ENCODE measurements around the gene PTGDS. TPM values are rescaled to one million over a fixed set of nuclear protein-coding genes. Genes with fewer than 3 reads are reported as not detected.

Gene PTGDS
- total RNA-seq, 1 donor from 2014 or later: 3.8 TPM

DNA sequence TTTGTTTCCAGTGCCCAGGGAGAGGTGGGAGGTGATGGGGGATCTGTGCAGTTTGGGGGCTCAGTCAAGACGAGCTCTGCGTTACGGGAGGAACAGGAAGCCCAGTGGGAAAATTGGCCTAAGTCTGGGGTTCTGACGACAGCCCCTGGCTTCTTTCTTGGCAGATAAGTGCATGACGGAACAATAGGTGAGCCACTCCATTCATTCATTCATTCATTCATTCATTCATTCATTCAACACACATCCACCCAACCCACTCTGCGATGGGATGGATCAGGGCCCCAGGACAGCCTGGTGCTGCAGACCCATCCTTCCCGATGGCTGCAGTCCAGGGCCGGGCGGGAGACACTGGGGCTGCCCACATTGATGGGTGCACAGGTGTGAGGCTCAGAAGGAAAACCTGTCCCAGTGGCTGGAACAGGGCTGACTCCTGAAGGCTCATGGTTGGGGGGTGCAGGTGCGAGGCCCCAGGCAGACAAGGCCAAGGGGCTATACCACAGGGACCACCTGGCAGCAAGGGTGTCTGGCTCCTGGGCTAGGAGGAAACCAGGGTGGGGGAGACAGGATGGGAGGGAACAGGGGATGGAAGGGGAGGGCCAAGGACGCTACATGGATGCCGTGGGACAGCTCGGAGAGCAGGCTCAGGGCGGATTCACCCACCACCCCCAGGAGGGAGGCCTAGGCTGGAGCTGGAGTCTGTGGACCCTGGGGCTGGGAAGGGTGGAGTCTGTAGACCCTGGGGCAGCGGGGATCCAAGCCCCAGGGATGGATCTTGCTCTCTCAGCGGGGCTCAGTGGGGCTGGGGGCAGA is 3.6 kb downstream of the PTGDS start:
- DNase-seq (ENCODE audit: low read depth): no peak
- H3K36me3 ChIP-seq (ENCODE audit: control insufficient read depth, insufficient read depth, low read length): no peaks in the 10 kb centered on the region

DNA sequence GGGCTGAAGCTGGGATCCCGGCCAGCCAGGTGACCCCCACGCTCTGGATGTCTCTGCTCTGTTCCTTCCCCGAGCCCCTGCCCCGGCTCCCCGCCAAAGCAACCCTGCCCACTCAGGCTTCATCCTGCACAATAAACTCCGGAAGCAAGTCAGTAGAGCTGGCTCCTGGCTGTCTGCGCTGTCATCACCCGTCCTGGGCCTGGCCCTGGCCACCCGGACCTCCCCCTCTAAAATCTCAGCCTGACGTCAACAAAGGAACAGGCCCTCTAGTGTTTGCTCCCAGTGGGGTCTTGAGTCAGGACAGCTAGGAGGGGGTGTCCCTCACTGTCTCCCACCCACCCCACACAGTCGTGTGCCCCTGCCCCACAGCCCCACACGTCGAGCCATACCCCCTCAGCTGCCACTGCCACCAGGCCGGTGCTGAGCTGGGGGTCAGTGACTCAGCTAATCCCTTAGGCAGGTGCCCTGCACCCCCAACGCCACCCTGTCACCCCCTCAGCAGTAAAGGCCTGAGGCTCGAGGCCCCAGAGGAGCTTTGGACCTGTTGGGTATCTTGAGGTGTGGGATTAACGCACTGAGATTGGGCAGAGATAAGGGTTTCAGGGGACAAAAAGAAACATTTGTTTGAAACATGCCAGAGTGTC is 4.4 kb downstream of the PTGDS start:
- no peak for DNase-seq (ENCODE audit: low read depth)
- no peak overlapping the region for H3K4me3 ChIP-seq (ENCODE audit: low read depth, low read length)
- H3K36me3 ChIP-seq (ENCODE audit: control insufficient read depth, insufficient read depth, low read length): no peaks in the 10 kb centered on the region
- H3K27me3 ChIP-seq (ENCODE audit: control insufficient read depth, insufficient read depth, low read length): peaks cover 30% of the 10 kb centered on the region
- TF ChIP-seq, protein P1, sequence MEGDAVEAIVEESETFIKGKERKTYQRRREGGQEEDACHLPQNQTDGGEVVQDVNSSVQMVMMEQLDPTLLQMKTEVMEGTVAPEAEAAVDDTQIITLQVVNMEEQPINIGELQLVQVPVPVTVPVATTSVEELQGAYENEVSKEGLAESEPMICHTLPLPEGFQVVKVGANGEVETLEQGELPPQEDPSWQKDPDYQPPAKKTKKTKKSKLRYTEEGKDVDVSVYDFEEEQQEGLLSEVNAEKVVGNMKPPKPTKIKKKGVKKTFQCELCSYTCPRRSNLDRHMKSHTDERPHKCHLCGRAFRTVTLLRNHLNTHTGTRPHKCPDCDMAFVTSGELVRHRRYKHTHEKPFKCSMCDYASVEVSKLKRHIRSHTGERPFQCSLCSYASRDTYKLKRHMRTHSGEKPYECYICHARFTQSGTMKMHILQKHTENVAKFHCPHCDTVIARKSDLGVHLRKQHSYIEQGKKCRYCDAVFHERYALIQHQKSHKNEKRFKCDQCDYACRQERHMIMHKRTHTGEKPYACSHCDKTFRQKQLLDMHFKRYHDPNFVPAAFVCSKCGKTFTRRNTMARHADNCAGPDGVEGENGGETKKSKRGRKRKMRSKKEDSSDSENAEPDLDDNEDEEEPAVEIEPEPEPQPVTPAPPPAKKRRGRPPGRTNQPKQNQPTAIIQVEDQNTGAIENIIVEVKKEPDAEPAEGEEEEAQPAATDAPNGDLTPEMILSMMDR (IDR thresholded peaks at IDR 0.05; ENCODE audit: insufficient read depth, low read length, poor library complexity, severe bottlenecking): no peak

More for the DNA sequence above, 3.6 kb downstream of the PTGDS start:
- Histone ChIP-seq H3K27me3 (ENCODE audit: control insufficient read depth, insufficient read depth, low read length) (peaks cover 27% of the 10 kb centered on the region), H3K4me3 (ENCODE audit: low read depth, low read length) (no peak overlapping the region)
- TF ChIP-seq, protein P1 (IDR thresholded peaks at IDR 0.05; ENCODE audit: insufficient read depth, low read length, poor library complexity, severe bottlenecking): no peak

DNA sequence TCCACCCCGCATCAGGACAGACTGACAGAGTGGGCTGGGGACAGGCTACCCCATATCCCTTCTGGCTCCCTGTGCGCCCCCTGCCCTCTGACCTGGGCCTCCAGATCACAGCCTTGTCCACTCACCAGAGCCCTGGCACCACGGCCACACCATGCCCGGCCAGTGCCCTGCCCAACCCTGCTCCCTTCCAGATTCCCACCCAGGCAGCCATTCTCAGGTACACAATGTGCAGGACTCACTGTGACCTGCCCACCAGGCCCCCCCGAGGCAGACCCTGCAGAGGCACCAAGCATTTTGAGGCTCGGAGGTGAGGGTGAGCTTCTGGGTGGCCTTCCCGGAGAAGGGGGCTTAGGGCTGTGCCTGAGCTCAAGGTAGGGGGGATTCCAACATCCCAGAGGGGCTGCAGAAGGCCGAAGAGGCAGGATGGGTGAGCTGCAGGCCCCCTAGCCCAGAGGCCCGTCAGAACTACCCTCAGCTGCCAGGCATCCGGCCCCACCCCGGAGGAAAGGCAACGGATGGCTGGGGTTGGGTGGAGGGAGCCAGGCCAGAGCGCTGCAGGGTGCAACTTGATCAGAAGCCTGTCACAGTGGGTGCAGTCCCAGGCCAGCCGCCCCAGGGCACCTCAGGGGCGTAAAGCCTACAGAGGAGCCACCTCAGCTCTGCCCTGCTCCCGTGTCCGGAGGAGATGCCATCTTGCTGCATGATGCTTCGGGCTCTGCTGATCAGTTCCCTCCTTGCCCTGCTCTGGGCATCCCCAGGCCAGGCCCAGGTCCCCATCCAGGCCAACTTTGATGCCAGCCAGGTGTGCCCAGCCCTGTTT is 5.1 kb downstream of the PTGDS start, which contains the start of gene LCNL1:
Gene LCNL1, plus strand, starts transcription at position 762 of the 820 bp plus-strand sequence. CDS start 594 bp downstream, outside the sequence.
- Histone ChIP-seq H3K27me3 (ENCODE audit: control insufficient read depth, insufficient read depth, low read length) (peaks cover 31% of the 10 kb centered on the region), H3K36me3 (ENCODE audit: control insufficient read depth, insufficient read depth, low read length) (no peaks in the 10 kb centered on the region), H3K4me3 (ENCODE audit: low read depth, low read length) (no peak within 1 kb of the TSS)
- DNase-seq (ENCODE audit: low read depth): no peak
- TF ChIP-seq, protein P1 (IDR thresholded peaks at IDR 0.05; ENCODE audit: insufficient read depth, low read length, poor library complexity, severe bottlenecking): no peak

DNA sequence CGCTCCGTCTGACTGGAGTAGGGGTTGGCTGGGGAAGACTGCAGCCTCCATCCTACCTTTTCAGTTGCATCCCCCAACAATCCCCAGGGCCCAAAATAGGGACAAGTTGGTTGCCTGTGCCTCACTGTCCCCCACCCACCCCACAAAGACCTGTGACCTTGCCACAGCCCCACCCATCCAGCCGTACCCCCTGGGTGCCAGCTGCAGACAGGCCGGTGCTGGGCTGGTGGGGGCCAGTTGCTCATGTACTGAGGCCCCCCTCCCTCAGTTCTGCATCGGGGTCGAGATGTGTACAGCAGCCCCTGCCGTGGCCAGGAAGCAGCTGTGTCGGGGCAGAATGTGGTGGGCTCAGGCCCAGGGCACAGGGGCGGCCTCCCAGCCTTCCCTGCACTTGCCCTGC is 5.9 kb downstream of the PTGDS start:
- Histone ChIP-seq H3K36me3 (ENCODE audit: control insufficient read depth, insufficient read depth, low read length) (no peaks in the 10 kb centered on the region), H3K4me3 (ENCODE audit: low read depth, low read length) (no peak overlapping the region), H3K27me3 (ENCODE audit: control insufficient read depth, insufficient read depth, low read length) (peaks cover 34% of the 10 kb centered on the region)
- no peak for DNase-seq (ENCODE audit: low read depth)
- TF ChIP-seq, protein P1 (IDR thresholded peaks at IDR 0.05; ENCODE audit: insufficient read depth, low read length, poor library complexity, severe bottlenecking): no peak

DNA sequence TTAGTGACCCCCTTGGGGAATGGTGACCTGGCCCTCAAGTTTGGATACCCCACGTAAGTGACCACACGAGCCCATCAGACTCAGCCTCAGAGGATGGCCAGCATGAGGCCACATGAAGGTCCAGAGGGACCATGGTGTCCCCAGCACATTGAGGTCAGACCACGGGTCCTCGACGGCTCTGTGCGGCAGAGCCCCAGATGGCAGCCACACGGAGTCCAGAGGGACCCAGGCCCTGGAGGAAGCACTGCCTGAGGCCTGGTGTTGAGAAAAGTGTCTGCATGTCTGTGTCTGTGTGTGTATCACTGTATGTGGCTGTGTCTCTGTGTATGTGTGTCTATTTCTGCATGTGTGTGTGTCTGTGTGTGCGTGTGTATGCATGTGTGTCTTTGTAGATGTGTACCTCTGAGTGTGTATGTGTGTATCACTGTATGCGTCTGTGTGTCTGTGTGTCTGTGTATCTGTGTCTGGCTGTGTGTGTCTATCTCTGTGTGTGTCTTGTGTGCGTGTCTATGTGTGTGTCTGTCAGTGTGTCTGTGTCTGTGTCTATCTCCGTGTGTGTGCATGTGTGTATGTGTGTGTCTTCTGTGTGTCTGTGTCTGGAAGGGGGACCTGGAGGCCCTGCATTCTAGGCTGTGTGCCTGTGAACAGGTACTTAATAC is 6.5 kb downstream of the PTGDS start:
- Histone ChIP-seq H3K4me3 (ENCODE audit: low read depth, low read length) (no peak overlapping the region), H3K36me3 (ENCODE audit: control insufficient read depth, insufficient read depth, low read length) (no peaks in the 10 kb centered on the region), H3K27me3 (ENCODE audit: control insufficient read depth, insufficient read depth, low read length) (peaks cover 34% of the 10 kb centered on the region)
- DNase-seq (ENCODE audit: low read depth): no peak
- TF ChIP-seq, protein P1 (IDR thresholded peaks at IDR 0.05; ENCODE audit: insufficient read depth, low read length, poor library complexity, severe bottlenecking): no peak
